Sigmoid colon (tissue), 7 donors: ENCODE data around the gene SKAP1. TPM values are rescaled to one million over a fixed set of nuclear protein-coding genes. Genes with fewer than 3 reads are reported as not detected.

ENCODE experiments used
- DNase-seq: peaks from one replicate; pipeline ENCODE4 v3.0.0-alpha.2; 2019
- H3K27ac ChIP-seq, 4 donors: fragments of 200-600 bp; sonication (generic); one replicate each; pipeline ENCODE4 v1.5.1; 2016 to 2019; ENCODE audit warnings: mild to moderate bottlenecking in 1 of 4
- H3K27me3 ChIP-seq, 3 donors: fragments of 200-600 bp; sonication (generic); one replicate each; pipeline ENCODE4 v1.5.1; 2019; ENCODE audit warnings: mild to moderate bottlenecking in 1 of 3
- H3K36me3 ChIP-seq, 4 donors: fragments of 200-600 bp; sonication (generic); one replicate each; pipeline ENCODE4 v1.5.1; 2016 to 2019
- H3K4me1 ChIP-seq, 4 donors: fragments of 200-600 bp; sonication (generic); one replicate each; pipeline ENCODE4 v1.5.1; 2017 to 2019
- H3K4me3 ChIP-seq, 4 donors: fragments of 200-600 bp; sonication (generic); one replicate each; pipeline ENCODE4 v1.5.1; 2017 to 2019; ENCODE audit warnings: mild to moderate bottlenecking in 2 of 4, moderate library complexity in 1 of 4
- H3K9me3 ChIP-seq, 4 donors: fragments of 200-600 bp in 3 of 4; sonication (generic) in 3 of 4; one replicate each; pipeline versions ENCODE4 v1.5.1 to v1.6.1; 2013 to 2019
- CTCF ChIP-seq, 4 experiments: fragments of 450-650 bp in 3 of 4; fragments of 200-600 bp in 1 of 4; IDR thresholded peaks; one replicate each; pipeline ENCODE4 v1.5.1; 2016 to 2019; ENCODE audit warnings: antibody characterized with exemption in 4 of 4, mild to moderate bottlenecking in 3 of 4, moderate library complexity in 2 of 4
- EP300 ChIP-seq, 4 donors: sonication (generic); formaldehyde crosslinking; IDR thresholded peaks; one replicate each; pipeline ENCODE4 v1.6.1; 2017; ENCODE audit warnings: antibody characterized with exemption in 4 of 4
- POLR2A ChIP-seq, 2 donors: fragments of 450-650 bp; IDR thresholded peaks; one replicate each; pipeline ENCODE4 v1.6.1; 2016; ENCODE audit warnings: antibody characterized with exemption in 2 of 2, mild to moderate bottlenecking in 2 of 2, moderate library complexity in 2 of 2
- POLR2AphosphoS5 ChIP-seq, 4 donors: sonication (generic); formaldehyde crosslinking; IDR thresholded peaks; one replicate each; pipeline ENCODE4 v1.6.1; 2017; ENCODE audit warnings: antibody characterized with exemption in 4 of 4
- WGBS, 2 donors: extraction: QIAGEN DNeasy Blood & Tissue Kit; methylation state at CpG; one replicate each; pipeline ENCODE4 v1.1.7; 2013; 5-methylcytosine and 5-hydroxymethylcytosine counted together
- intact Hi-C: fragments of 100-400 bp; cut with DNase I; formaldehyde crosslinking; loops from one replicate; pipeline ENCODE4 v1.15.1; 2023
- polyA plus RNA-seq, 3 donors: library from polyadenylated mRNA; stranded (reverse); fragments of 200-250 nt; gene quantifications; one replicate each; pipeline ENCODE4 v1.2.3, GENCODE V29; 2013
- total RNA-seq, 4 donors: library from RNA; depleted of rRNA; stranded (reverse); fragments of >200 nt; gene quantifications; one replicate each; pipeline ENCODE4 v1.1.0, GENCODE V29; 2016
- donor health status: healthy with polysubstance abuse.
- donor health status: Bipolar disorder and iron deficiency.
- donor health status: healthy.

SKAP1 gene
- total and polyA plus RNA-seq, 7 donors, result 0.36 to 10.3 (median 1.4) TPM; not detected in 1

GRCh38 chr17:48152289-48152688, 277.7 kb downstream of the SKAP1 start:
- H3K4me1 ChIP-seq, result no peaks in the 10 kb centered on the region
- WGBS, 2 donors, result 71 to 81% methylated on average over 4 of the region's 4 CpGs
- H3K4me3 ChIP-seq, result no peak overlapping the region
- no peak for DNase-seq
- TF ChIP-seq EP300 (IDR thresholded peaks at IDR 0.05) (no peak), POLR2AphosphoS5 (IDR thresholded peaks at IDR 0.05) (no peak), POLR2A (IDR thresholded peaks at IDR 0.05) (no peak), CTCF (IDR thresholded peaks at IDR 0.05) (no peak)
- H3K27me3 ChIP-seq, result peaks cover 6 to 86% (median 33%) of the 10 kb centered on the region in 3 donors
- intact Hi-C loops, result no loop called here
- H3K9me3 ChIP-seq, result no peaks in the 10 kb centered on the region
- H3K27ac ChIP-seq, result no peak overlapping the region
- H3K36me3 ChIP-seq, result no peaks in the 10 kb centered on the region

- Histone ChIP-seq H3K36me3 (no peaks in the 10 kb centered on the region), H3K9me3 (no peaks in the 10 kb centered on the region), H3K27me3 (peaks cover 6 to 97% (median 33%) of the 10 kb centered on the region in 3 donors), H3K4me1 (no peaks in the 10 kb centered on the region), H3K27ac (no peak overlapping the region), H3K4me3 (no peak overlapping the region)
- WGBS, 2 donors, result 53 to 82% methylated on average over 3 of the region's 3 CpGs
- DNase-seq, result no peak
- TF ChIP-seq EP300 (IDR thresholded peaks at IDR 0.05) (no peak), POLR2A (IDR thresholded peaks at IDR 0.05) (no peak), CTCF (IDR thresholded peaks at IDR 0.05) (no peak), POLR2AphosphoS5 (IDR thresholded peaks at IDR 0.05) (no peak)
- intact Hi-C loops, result no loop called here
Measured at GRCh38 chr17:48151220-48151619, 278.8 kb downstream of the SKAP1 start.

GRCh38 chr17:48150597-48151001, 279.4 kb downstream of the SKAP1 start:
- intact Hi-C loops, result no loop called here
- TF ChIP-seq POLR2AphosphoS5 (IDR thresholded peaks at IDR 0.05), result no peak
- no peak for TF ChIP-seq EP300 (IDR thresholded peaks at IDR 0.05)
- no peak for TF ChIP-seq CTCF (IDR thresholded peaks at IDR 0.05)
- TF ChIP-seq POLR2A (IDR thresholded peaks at IDR 0.05), result no peak
- Histone ChIP-seq H3K27ac (no peak overlapping the region), H3K4me3 (no peak overlapping the region), H3K36me3 (no peaks in the 10 kb centered on the region), H3K9me3 (no peaks in the 10 kb centered on the region), H3K4me1 (no peaks in the 10 kb centered on the region), H3K27me3 (peaks cover 6 to 98% (median 33%) of the 10 kb centered on the region in 3 donors)
- no peak for DNase-seq
- WGBS, 2 donors, result 76 to 79% methylated on average over 11 of the region's 11 CpGs

- Histone ChIP-seq H3K4me1 (no peaks in the 10 kb centered on the region), H3K9me3 (no peaks in the 10 kb centered on the region), H3K27ac (no peak overlapping the region), H3K36me3 (no peaks in the 10 kb centered on the region), H3K4me3 (no peak overlapping the region), H3K27me3 (peaks cover 6 to 100% (median 33%) of the 10 kb centered on the region in 3 donors)
- intact Hi-C loops, result no loop called here
- WGBS, 2 donors, result 90 to 91% methylated on average over 4 of the region's 4 CpGs
- TF ChIP-seq CTCF (IDR thresholded peaks at IDR 0.05) (no peak), POLR2AphosphoS5 (IDR thresholded peaks at IDR 0.05) (no peak), EP300 (IDR thresholded peaks at IDR 0.05) (no peak), POLR2A (IDR thresholded peaks at IDR 0.05) (no peak)
- DNase-seq, result no peak
Measured at GRCh38 chr17:48149787-48150463, 280.1 kb downstream of the SKAP1 start.
